Measurements from ENCODE around the gene TKTL1. TPM values are rescaled to one million over a fixed set of nuclear protein-coding genes. Genes with fewer than 3 reads are reported as not detected.

TKTL1 gene
- total RNA-seq, 3 donors from 2014 or later (not counting 1 experiment from before 2014, with no cell fraction given): 17.1 to 42.8 (median 28.8) TPM

GRCh38 chrX:154363706-154364439 lies 68.3 kb downstream of the TKTL1 start:
- Histone ChIP-seq H3K36me3 (ENCODE audit: control insufficient read depth, insufficient read depth, low read length) (peaks cover 88% of the 10 kb centered on the region), H3K4me1 (ENCODE audit: control insufficient read depth, insufficient read depth, low read length) (peaks cover 82% of the 10 kb centered on the region), H3K27me3 (ENCODE audit: control insufficient read depth, insufficient read depth, low read length) (no peaks in the 10 kb centered on the region), H3K9me3 (ENCODE audit: control insufficient read depth, insufficient read depth, low read length) (no peaks in the 10 kb centered on the region), H3K27ac (ENCODE audit: low read length) (no peak overlapping the region), H3K4me3 (ENCODE audit: low read length) (no peak overlapping the region)
- Mint-ChIP-seq H3K36me3 (no peaks in the 10 kb centered on the region), H3K27me3 (ENCODE audit: low read depth in 2 of 2) (no peaks in the 10 kb centered on the region), H3K4me1 (peaks cover 7 to 27% of the 10 kb centered on the region in 2 donors), H3K27ac (peak overlapping the region; percentile 86 to 95), H3K4me3 (no peak overlapping the region), H3K9me3 (no peaks in the 10 kb centered on the region)
- TF ChIP-seq CTCF (IDR thresholded peaks at IDR 0.05): no peak
- ATAC-seq (no peak), DNase-seq (no peak)
- intact Hi-C loops (cut with micrococcal nuclease): no loop called here
- WGBS (ENCODE audit: insufficient coverage): 88% methylated on average over 20 of the region's 20 CpGs

- intact Hi-C loops (cut with micrococcal nuclease): no loop called here
- Histone ChIP-seq H3K27ac (ENCODE audit: low read length) (peak overlapping the region; percentile 25), H3K4me1 (ENCODE audit: control insufficient read depth, insufficient read depth, low read length) (peaks cover 74% of the 10 kb centered on the region), H3K36me3 (ENCODE audit: control insufficient read depth, insufficient read depth, low read length) (peaks cover 76% of the 10 kb centered on the region), H3K4me3 (ENCODE audit: low read length) (no peak overlapping the region), H3K27me3 (ENCODE audit: control insufficient read depth, insufficient read depth, low read length) (no peaks in the 10 kb centered on the region), H3K9me3 (ENCODE audit: control insufficient read depth, insufficient read depth, low read length) (no peaks in the 10 kb centered on the region)
- TF ChIP-seq CTCF (IDR thresholded peaks at IDR 0.05): no peak
- WGBS (ENCODE audit: insufficient coverage): 86% methylated on average over 17 of the region's 20 CpGs
- Mint-ChIP-seq H3K4me3 (peak overlapping the region; percentile 53), H3K9me3 (no peaks in the 10 kb centered on the region), H3K27me3 (ENCODE audit: low read depth in 2 of 2) (no peaks in the 10 kb centered on the region), H3K36me3 (no peaks in the 10 kb centered on the region), H3K4me1 (peaks cover 11 to 26% of the 10 kb centered on the region in 2 donors), H3K27ac (peak overlapping the region; percentile 86 to 95)
- no peak for DNase-seq
- ATAC-seq: no peak
Observed at GRCh38 chrX:154365052-154365600, 69.5 kb downstream of the TKTL1 start.

GRCh38 chrX:154365997-154366665 lies 70.5 kb downstream of the TKTL1 start:
- Mint-ChIP-seq H3K9me3 (no peaks in the 10 kb centered on the region), H3K27ac (peak overlapping the region; percentile 86 to 95), H3K4me1 (peaks cover 11 to 26% of the 10 kb centered on the region in 2 donors), H3K27me3 (ENCODE audit: low read depth in 2 of 2) (no peaks in the 10 kb centered on the region), H3K4me3 (peak overlapping the region; percentile 9), H3K36me3 (no peaks in the 10 kb centered on the region)
- DNase-seq (no peak), ATAC-seq (no peak)
- Histone ChIP-seq H3K9me3 (ENCODE audit: control insufficient read depth, insufficient read depth, low read length) (no peaks in the 10 kb centered on the region), H3K36me3 (ENCODE audit: control insufficient read depth, insufficient read depth, low read length) (peaks cover 69% of the 10 kb centered on the region), H3K4me3 (ENCODE audit: low read length) (no peak overlapping the region), H3K4me1 (ENCODE audit: control insufficient read depth, insufficient read depth, low read length) (peaks cover 67% of the 10 kb centered on the region), H3K27ac (ENCODE audit: low read length) (peak overlapping the region; percentile 100), H3K27me3 (ENCODE audit: control insufficient read depth, insufficient read depth, low read length) (no peaks in the 10 kb centered on the region)
- intact Hi-C loops (cut with micrococcal nuclease): no loop called here
- no peak for TF ChIP-seq CTCF (IDR thresholded peaks at IDR 0.05)
- 84% methylated on average over 32 of the region's 32 CpGs for WGBS (ENCODE audit: insufficient coverage)

All from natural killer cell (primary cell).